Nephron (organoid): ENCODE data around the gene ARHGEF39.

Experiments used
- H3K27ac Mint-ChIP-seq, 3 experiments: 2 replicates each; pipeline ENCODE4 v1.8.0; 2020; ENCODE audit warnings: mixed read lengths in 3 of 3, mild to moderate bottlenecking in 2 of 3, moderate library complexity in 1 of 3
- H3K27me3 Mint-ChIP-seq: 2 replicates; pipeline ENCODE4 v1.8.0; 2021; ENCODE audit warnings: low read depth, mild to moderate bottlenecking, moderate library complexity, mixed read lengths
- H3K36me3 Mint-ChIP-seq: 2 replicates; pipeline ENCODE4 v1.8.0; 2020; ENCODE audit warnings: low read depth, mixed read lengths
- H3K4me1 Mint-ChIP-seq: 2 replicates; pipeline ENCODE4 v1.8.0; 2020; ENCODE audit warnings: mixed read lengths
- H3K4me3 Mint-ChIP-seq, 3 experiments: 2 replicates each; pipeline ENCODE4 v1.8.0; 2020; ENCODE audit warnings: mild to moderate bottlenecking in 3 of 3, mixed read lengths in 3 of 3, moderate library complexity in 2 of 3
- H3K9me3 Mint-ChIP-seq: 2 replicates; pipeline ENCODE4 v1.8.0; 2020; ENCODE audit warnings: mixed read lengths
- TF ChIP-seq, protein P1 (sequence below), 3 experiments: fragments of 200-600 bp; sonication (generic); IDR thresholded peaks; one replicate each; pipeline ENCODE4 v1.5.0; 2021; ENCODE audit warnings: antibody characterized with exemption in 3 of 3; ENCODE audit not compliant: unreplicated experiment in 3 of 3

The ARHGEF39 gene

DNA sequence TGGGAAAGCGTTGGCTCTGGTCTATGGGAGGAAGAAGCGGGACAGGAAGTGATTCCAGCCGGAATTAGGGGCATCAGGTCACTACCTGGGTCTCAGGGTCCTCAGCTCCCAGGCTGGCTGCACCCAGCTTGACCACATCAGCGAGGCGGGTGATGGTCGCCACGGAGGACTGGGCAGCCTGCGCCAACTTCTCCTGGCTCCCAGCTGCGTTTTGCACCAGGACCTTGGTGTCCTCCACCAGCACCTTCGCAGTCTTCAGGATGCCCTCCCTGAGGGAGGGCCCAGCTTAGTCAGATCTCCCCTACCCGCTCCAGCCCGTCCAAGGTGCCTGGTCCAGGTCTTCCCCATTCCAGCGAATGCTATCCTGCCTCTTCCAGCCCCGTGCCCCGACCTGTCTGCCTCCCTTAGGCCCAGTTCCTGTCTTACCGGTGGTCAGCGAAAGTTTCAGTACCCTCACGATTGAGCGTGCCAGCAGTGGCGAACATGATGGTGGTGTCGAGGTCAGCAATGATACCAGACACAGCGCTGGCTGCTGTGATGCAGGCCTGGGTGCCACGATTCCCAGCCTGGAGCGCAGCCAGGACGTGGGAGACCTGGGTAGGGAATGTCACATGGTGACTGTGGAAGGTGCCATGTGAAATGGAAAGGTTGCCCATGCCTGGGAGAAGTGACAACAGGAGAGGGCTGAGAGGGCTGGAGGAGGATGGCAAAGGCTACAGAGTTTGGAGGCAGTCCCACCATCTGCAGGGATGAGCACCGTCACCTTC, 39.1 kb upstream of the ARHGEF39 start:
- Mint-ChIP-seq H3K4me3 (no peak overlapping the region), H3K36me3 (peaks cover 59% of the 10 kb centered on the region), H3K4me1 (no peaks in the 10 kb centered on the region), H3K27ac (no peak overlapping the region), H3K9me3 (no peaks in the 10 kb centered on the region), H3K27me3 (no peaks in the 10 kb centered on the region)
- TF ChIP-seq, protein P1, sequence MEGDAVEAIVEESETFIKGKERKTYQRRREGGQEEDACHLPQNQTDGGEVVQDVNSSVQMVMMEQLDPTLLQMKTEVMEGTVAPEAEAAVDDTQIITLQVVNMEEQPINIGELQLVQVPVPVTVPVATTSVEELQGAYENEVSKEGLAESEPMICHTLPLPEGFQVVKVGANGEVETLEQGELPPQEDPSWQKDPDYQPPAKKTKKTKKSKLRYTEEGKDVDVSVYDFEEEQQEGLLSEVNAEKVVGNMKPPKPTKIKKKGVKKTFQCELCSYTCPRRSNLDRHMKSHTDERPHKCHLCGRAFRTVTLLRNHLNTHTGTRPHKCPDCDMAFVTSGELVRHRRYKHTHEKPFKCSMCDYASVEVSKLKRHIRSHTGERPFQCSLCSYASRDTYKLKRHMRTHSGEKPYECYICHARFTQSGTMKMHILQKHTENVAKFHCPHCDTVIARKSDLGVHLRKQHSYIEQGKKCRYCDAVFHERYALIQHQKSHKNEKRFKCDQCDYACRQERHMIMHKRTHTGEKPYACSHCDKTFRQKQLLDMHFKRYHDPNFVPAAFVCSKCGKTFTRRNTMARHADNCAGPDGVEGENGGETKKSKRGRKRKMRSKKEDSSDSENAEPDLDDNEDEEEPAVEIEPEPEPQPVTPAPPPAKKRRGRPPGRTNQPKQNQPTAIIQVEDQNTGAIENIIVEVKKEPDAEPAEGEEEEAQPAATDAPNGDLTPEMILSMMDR (IDR thresholded peaks at IDR 0.05; ENCODE audit: unreplicated experiment in 3 of 3): no peak

DNA sequence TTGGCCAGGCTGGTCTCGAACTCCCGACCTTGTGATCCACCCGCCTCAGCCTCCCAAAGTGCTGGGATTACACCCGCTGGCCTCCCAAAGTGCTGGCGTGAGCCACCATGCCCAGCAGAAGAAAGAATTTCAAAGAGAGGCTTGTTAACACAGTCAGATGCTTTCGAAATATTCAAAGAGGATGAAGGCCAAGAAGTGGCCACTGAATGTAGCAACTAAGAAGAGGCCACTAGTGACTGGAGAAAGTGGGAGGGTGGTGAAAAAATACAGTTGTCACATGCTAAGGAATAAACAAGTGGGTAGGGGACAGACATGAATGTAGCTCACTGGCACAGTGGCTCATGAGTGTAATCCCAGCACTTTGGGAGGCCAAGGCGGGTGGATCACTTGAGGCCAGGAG, 37.7 kb upstream of the ARHGEF39 start:
- TF ChIP-seq, protein P1 (IDR thresholded peaks at IDR 0.05; ENCODE audit: unreplicated experiment in 3 of 3): no peak
- Mint-ChIP-seq H3K4me1 (no peaks in the 10 kb centered on the region), H3K36me3 (peaks cover 45% of the 10 kb centered on the region), H3K9me3 (no peaks in the 10 kb centered on the region), H3K27ac (no peak overlapping the region), H3K27me3 (no peaks in the 10 kb centered on the region), H3K4me3 (no peak overlapping the region)

DNA sequence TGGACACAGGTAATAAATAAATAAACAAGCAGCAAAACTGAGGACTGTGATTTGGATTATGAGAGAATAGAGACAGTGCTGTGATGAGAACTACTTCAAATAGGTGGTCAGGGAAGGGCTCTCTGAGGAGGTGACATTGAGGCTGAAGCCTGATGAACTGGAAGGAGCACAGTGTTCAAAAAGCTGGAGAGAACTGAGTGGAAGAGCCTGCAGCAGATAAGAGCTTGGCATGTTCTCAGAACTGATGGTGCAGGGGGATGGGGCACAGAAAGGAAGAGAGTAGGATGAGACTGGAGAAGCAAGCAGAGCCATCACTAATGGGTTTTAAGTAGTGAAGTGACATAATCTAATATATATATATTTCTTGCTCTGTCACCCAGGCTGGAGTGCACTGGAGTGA, 35.9 kb upstream of the ARHGEF39 start:
- peaks cover 6% of the 10 kb centered on the region for H3K4me1 Mint-ChIP-seq
- TF ChIP-seq, protein P1 (IDR thresholded peaks at IDR 0.05; ENCODE audit: unreplicated experiment in 3 of 3): no peak
- peaks cover 29% of the 10 kb centered on the region for H3K36me3 Mint-ChIP-seq
- no peaks in the 10 kb centered on the region for H3K27me3 Mint-ChIP-seq
- H3K4me3 Mint-ChIP-seq: no peak overlapping the region
- no peak overlapping the region for H3K27ac Mint-ChIP-seq
- no peaks in the 10 kb centered on the region for H3K9me3 Mint-ChIP-seq

DNA sequence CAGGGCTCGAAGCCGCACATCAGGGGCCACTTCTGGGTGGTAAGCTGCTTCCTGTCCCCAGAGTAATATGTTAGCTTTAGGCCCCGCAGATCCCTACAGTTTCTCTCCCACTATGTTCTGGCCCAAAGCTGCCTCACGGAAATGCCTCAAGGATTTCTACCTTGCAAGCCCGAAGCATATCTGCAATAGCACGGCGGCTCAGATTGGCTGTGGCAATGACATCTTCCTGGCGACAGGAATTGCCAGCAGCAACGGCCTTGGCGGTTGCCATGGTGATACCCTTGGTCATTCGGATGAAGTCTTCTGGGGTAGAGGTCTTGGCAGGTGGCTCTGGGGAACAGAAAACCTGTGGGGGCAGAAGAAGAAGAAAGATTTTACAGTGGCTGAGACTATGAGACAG, 35.0 kb upstream of the ARHGEF39 start:
- H3K9me3 Mint-ChIP-seq: no peaks in the 10 kb centered on the region
- no peak overlapping the region for H3K4me3 Mint-ChIP-seq
- H3K27ac Mint-ChIP-seq: no peak overlapping the region
- TF ChIP-seq, protein P1 (IDR thresholded peaks at IDR 0.05; ENCODE audit: unreplicated experiment in 3 of 3): no peak
- peaks cover 6% of the 10 kb centered on the region for H3K4me1 Mint-ChIP-seq
- peaks cover 23% of the 10 kb centered on the region for H3K36me3 Mint-ChIP-seq
- H3K27me3 Mint-ChIP-seq: no peaks in the 10 kb centered on the region

DNA sequence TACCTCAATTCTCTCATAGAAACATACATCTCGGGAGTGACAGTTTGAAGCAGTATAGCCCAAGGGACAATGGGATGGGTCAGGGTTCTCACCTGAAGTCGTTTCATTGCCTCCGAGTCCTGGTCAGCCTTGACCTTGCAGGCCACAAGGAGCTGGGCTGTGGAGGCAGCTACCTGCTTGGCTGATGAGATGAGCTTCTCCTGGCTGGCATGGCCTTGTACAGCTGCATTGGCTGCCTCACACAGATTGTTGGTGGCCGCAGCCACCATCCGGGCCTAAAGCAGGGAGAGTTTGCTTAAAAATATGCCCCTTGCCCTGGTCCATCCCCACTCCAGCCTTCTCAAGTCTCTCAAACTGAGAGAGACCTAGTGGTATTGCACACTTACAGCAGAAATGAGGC, 33.2 kb upstream of the ARHGEF39 start:
- H3K4me3 Mint-ChIP-seq: no peak overlapping the region
- peaks cover 7% of the 10 kb centered on the region for H3K36me3 Mint-ChIP-seq
- no peaks in the 10 kb centered on the region for H3K27me3 Mint-ChIP-seq
- TF ChIP-seq, protein P1 (IDR thresholded peaks at IDR 0.05; ENCODE audit: unreplicated experiment in 3 of 3): no peak
- no peaks in the 10 kb centered on the region for H3K9me3 Mint-ChIP-seq
- peaks cover 6% of the 10 kb centered on the region for H3K4me1 Mint-ChIP-seq
- H3K27ac Mint-ChIP-seq: no peak overlapping the region

DNA sequence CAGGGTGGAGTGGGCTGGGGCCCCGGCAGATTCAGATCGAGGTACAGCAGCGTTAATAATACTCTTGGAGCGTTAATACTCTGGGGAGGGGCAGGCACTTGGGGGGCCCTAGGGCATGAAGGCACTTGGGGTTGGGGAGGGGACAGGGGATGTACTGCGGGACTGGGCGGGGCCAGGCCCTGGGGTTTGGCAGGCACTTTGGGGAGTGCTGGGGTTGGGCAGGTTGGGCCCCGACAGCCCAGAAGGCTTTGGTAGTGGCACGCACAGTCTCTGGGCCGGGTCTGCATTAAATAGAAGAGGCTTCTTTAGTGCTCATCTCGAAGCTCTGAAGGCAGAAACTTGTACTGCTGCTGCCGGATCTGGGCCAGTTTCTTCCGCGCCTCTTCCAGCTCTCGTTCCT, 32.5 kb upstream of the ARHGEF39 start:
- Mint-ChIP-seq H3K4me3 (no peak overlapping the region), H3K27me3 (no peaks in the 10 kb centered on the region), H3K27ac (no peak overlapping the region), H3K4me1 (peaks cover 6% of the 10 kb centered on the region), H3K36me3 (no peaks in the 10 kb centered on the region), H3K9me3 (no peaks in the 10 kb centered on the region)
- TF ChIP-seq, protein P1 (IDR thresholded peaks at IDR 0.05; ENCODE audit: unreplicated experiment in 3 of 3): no peak
